Tibial artery (tissue), 4 donors: ENCODE data around the gene PPM1M.
"Not testable (repeated sequence)": the region's sequence is repeated elsewhere in the genome, so short reads cannot be mapped to it uniquely, and the experiment has no call there.

Experiments used
- DNase-seq, 2 donors: peaks; one replicate each; pipeline ENCODE4 v3.0.0-alpha.2; 2019
- H3K27ac ChIP-seq, 2 donors: fragments of 200-600 bp; sonication (generic) in 1 of 2; 1 replicate in 1 of 2; 2 replicates in 1 of 2; pipeline ENCODE4 v1.5.1; 2018 to 2019; ENCODE audit warnings: mild to moderate bottlenecking in 1 of 2
- H3K27me3 ChIP-seq, 2 donors: fragments of 200-600 bp; sonication (generic) in 1 of 2; one replicate each; pipeline versions ENCODE4 v1.5.1 to v1.6.0; 2016 to 2019
- H3K36me3 ChIP-seq, 3 donors: fragments of 200-600 bp; sonication (generic) in 2 of 3; one replicate each; pipeline ENCODE4 v1.5.1; 2016 to 2019; ENCODE audit warnings: mild to moderate bottlenecking in 2 of 3
- H3K4me1 ChIP-seq, 4 donors: fragments of 200-600 bp; sonication (generic) in 2 of 4; 1 replicate in 3 of 4; 2 replicates in 1 of 4; pipeline ENCODE4 v1.5.1; 2016 to 2019
- H3K4me3 ChIP-seq, 2 donors: fragments of 200-600 bp; sonication (generic) in 1 of 2; 1 replicate in 1 of 2; 2 replicates in 1 of 2; pipeline ENCODE4 v1.5.1; 2018 to 2019; ENCODE audit warnings: mild to moderate bottlenecking in 2 of 2
- H3K9me3 ChIP-seq, 3 donors: fragments of 200-600 bp; sonication (generic) in 1 of 3; one replicate each; pipeline ENCODE4 v1.5.1; 2016 to 2019
- CTCF ChIP-seq, 2 experiments: fragments of 200-600 bp in 1 of 2; fragments of 450-650 bp in 1 of 2; IDR thresholded peaks; one replicate each; pipeline ENCODE4 v1.5.1; 2017 to 2019; ENCODE audit warnings: antibody characterized with exemption in 2 of 2, mild to moderate bottlenecking in 1 of 2, moderate library complexity in 1 of 2
- intact Hi-C: fragments of 100-400 bp; cut with DNase I; formaldehyde crosslinking; loops from one replicate; pipeline ENCODE4 v1.15.0; 2023; ENCODE audit warnings: low total_unique reads

Gene PPM1M

GRCh38 chr3:52270252-52270754 is 24.7 kb downstream of the PPM1M start:
- no peak for DNase-seq
- Histone ChIP-seq H3K27ac (peak overlapping the region in 1 of 2 donors; percentile 49), H3K27me3 (no peaks in the 10 kb centered on the region), H3K4me3 (no peak overlapping the region), H3K9me3 (no peaks in the 10 kb centered on the region), H3K4me1 (peaks cover 0 to 60% (median 34%) of the 10 kb centered on the region in 4 donors), H3K36me3 (peaks cover 38 to 54% (median 43%) of the 10 kb centered on the region in 3 donors)
- intact Hi-C loops = no loop called here
- no peak for TF ChIP-seq CTCF (IDR thresholded peaks at IDR 0.05)

GRCh38 chr3:52272172-52272571 is 26.6 kb downstream of the PPM1M start:
- DNase-seq, H3K9me3 ChIP-seq, H3K4me3 ChIP-seq, intact Hi-C loops, H3K27me3 ChIP-seq: not testable (repeated sequence)
- peaks cover 0 to 79% (median 50%) of the 10 kb centered on the region in 4 donors for H3K4me1 ChIP-seq
- peaks cover 22 to 36% (median 24%) of the 10 kb centered on the region in 3 donors for H3K36me3 ChIP-seq
- peak overlapping the region in 1 of 2 donors; percentile 49 for H3K27ac ChIP-seq

GRCh38 chr3:52272831-52273230 is 27.3 kb downstream of the PPM1M start:
- Histone ChIP-seq H3K27me3 (no peaks in the 10 kb centered on the region), H3K36me3 (peaks cover 19 to 30% (median 20%) of the 10 kb centered on the region in 3 donors), H3K27ac (no peak overlapping the region), H3K4me3 (no peak overlapping the region), H3K9me3 (no peaks in the 10 kb centered on the region), H3K4me1 (peaks cover 0 to 82% (median 50%) of the 10 kb centered on the region in 4 donors)
- DNase-seq = no peak
- no peak for TF ChIP-seq CTCF (IDR thresholded peaks at IDR 0.05)
- intact Hi-C loops = no loop called here

GRCh38 chr3:52274781-52275180 is 29.2 kb downstream of the PPM1M start:
- DNase-seq, H3K9me3 ChIP-seq, H3K27me3 ChIP-seq, intact Hi-C loops, H3K4me3 ChIP-seq: not testable (repeated sequence)
- H3K27ac ChIP-seq = peak overlapping the region in 1 of 2 donors; percentile 99
- peaks cover 0 to 11% (median 5%) of the 10 kb centered on the region in 3 donors for H3K36me3 ChIP-seq
- H3K4me1 ChIP-seq = peaks cover 0 to 84% (median 58%) of the 10 kb centered on the region in 4 donors

GRCh38 chr3:52277071-52277964 is 31.8 kb downstream of the PPM1M start:
- Histone ChIP-seq H3K4me3 (peak overlapping the region; percentile 87 to 95), H3K36me3 (peaks cover 0 to 5% (median 4%) of the 10 kb centered on the region in 3 donors), H3K4me1 (peaks cover 0 to 76% (median 53%) of the 10 kb centered on the region in 4 donors), H3K27ac (peak overlapping the region; percentile 96 to 99), H3K27me3 (no peaks in the 10 kb centered on the region), H3K9me3 (no peaks in the 10 kb centered on the region)
- TF ChIP-seq CTCF (IDR thresholded peaks at IDR 0.05) = no peak
- DNase-seq = peak; percentile 60 to 87
- intact Hi-C loops = no loop called here

- H3K4me1 ChIP-seq = peaks cover 0 to 69% (median 48%) of the 10 kb centered on the region in 4 donors
- H3K4me3 ChIP-seq = peak overlapping the region; percentile 87 to 95
- H3K27me3 ChIP-seq = no peaks in the 10 kb centered on the region
- H3K9me3 ChIP-seq = no peaks in the 10 kb centered on the region
- intact Hi-C loops = loop anchor here (2.0 kb wide), 1 partner anchor 39 kb away; the partner anchor contains the start of gene TWF2
- peak; percentile 28 to 47 for TF ChIP-seq CTCF (IDR thresholded peaks at IDR 0.05)
- peak overlapping the region; percentile 96 to 99 for H3K27ac ChIP-seq
- H3K36me3 ChIP-seq = peaks cover 0 to 5% (median 4%) of the 10 kb centered on the region in 3 donors
- DNase-seq = peak in 1 of 2 donors; percentile 54
Measured at GRCh38 chr3:52277972-52278509, 32.5 kb downstream of the PPM1M start.
